ENCODE data around the gene SLC4A11. TPM values are rescaled to one million over a fixed set of nuclear protein-coding genes. Genes with fewer than 3 reads are reported as not detected.
A peak's percentile ranks its signal among the peaks of the same experiment; 100 is the strongest.

Gene SLC4A11
- polyA plus RNA-seq, 1 experiment: 1.2 TPM

DNA sequence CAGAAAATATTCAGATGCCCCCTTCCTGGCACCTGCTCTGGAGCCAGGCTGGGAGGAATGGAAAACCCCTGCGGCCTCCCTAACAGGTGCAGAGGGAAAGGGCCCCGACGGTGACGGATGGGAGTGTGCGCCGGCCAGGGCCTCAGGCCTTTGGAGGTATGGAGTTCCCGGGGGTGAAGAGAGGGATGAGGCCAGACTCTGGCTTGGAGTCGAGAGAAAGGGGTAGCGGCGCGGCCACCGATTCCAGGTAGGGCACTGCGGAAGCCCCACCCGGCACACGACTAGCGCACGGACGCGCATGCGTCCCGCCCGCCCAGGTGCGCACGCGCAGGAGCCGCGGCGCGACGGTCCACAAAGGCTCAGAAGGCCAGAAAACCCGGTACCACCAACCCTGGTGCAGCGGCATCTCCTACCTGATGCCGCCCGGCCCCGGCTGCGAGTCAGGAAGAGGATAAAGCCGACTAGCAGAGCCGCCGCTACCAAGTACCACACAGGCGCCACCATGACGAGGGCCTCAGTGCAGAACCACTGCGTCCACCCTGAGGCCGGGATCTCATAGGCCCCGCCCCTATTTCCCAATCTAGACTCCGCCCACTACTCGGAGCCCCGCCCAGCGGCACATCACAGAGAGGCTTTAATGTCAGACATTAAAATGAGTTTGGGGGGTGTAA is 34.7 kb downstream of the SLC4A11 start, which contains the start of gene DDRGK1:
TSS of gene DDRGK1 (minus strand) at position 559 of the 671 bp plus-strand sequence. CDS start at position 504, 55 bp downstream.
- CTCF ChIA-PET: interaction anchor here (0.6 kb wide), 1 partner anchor 9 kb away, joined by 3 read pairs; no protein-coding TSS in a partner anchor
- DNase-seq (ENCODE audit: low read depth): peak; percentile 30
- H3K4me3 ChIP-seq (ENCODE audit: low read depth, low read length): peak within 1 kb of the TSS; percentile 79
- H3K36me3 ChIP-seq (ENCODE audit: control insufficient read depth, insufficient read depth, low read length): peaks cover 9% of the 10 kb centered on the region
- TF ChIP-seq, protein P1, sequence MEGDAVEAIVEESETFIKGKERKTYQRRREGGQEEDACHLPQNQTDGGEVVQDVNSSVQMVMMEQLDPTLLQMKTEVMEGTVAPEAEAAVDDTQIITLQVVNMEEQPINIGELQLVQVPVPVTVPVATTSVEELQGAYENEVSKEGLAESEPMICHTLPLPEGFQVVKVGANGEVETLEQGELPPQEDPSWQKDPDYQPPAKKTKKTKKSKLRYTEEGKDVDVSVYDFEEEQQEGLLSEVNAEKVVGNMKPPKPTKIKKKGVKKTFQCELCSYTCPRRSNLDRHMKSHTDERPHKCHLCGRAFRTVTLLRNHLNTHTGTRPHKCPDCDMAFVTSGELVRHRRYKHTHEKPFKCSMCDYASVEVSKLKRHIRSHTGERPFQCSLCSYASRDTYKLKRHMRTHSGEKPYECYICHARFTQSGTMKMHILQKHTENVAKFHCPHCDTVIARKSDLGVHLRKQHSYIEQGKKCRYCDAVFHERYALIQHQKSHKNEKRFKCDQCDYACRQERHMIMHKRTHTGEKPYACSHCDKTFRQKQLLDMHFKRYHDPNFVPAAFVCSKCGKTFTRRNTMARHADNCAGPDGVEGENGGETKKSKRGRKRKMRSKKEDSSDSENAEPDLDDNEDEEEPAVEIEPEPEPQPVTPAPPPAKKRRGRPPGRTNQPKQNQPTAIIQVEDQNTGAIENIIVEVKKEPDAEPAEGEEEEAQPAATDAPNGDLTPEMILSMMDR (IDR thresholded peaks at IDR 0.05; ENCODE audit: insufficient read depth, low read depth, low read length): no peak
- no peaks in the 10 kb centered on the region for H3K27me3 ChIP-seq (ENCODE audit: control insufficient read depth, insufficient read depth, low read length)
- POLR2A ChIA-PET: no interaction called here

DNA sequence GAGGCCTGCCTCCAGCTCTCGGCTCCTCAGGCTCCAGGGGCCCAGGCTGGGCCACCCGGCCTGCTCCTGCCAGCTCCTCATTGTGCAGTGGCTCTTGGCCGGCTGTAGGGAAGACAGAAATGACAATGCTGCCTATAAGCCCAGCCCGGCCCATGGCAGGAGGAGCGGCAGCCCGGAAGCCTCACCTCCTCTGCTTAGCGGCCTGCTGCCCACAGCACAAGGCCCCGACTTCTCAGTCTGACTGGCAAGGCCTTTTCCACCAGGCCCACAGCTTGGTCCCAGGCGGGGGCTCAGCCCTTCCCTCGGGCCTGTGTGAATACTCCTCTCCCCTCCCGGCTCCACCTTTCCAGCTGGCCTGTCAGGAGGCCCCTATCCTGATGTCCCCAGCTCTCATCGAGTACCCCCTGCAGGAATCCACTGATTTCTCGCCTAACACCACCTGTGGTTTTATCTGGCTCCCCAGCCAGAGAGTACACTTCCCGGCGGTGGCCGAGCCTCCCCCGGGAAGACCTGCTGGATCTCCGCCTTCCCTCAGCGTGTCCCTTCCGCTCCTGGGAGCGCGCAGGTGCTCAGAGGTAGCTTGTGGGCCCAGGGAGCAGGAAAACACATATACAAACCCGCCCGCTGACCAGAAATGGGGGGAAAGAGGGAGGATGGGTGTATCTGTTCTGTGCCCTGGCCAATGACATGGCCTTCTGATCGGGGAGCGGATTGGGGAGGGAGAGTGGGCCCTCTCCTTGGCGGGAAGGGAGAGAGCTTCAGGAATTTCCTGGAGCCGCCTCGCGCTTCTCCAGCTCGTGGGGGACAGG is 35.5 kb downstream of the SLC4A11 start:
- ChIA-PET CTCF (interaction anchor here (0.6 kb wide), 1 partner anchor 8 kb away, joined by 3 read pairs; no protein-coding TSS in a partner anchor), POLR2A (no interaction called here)
- TF ChIP-seq, protein P1 (IDR thresholded peaks at IDR 0.05; ENCODE audit: insufficient read depth, low read depth, low read length): no peak
- peaks cover 10% of the 10 kb centered on the region for H3K36me3 ChIP-seq (ENCODE audit: control insufficient read depth, insufficient read depth, low read length)
- H3K4me3 ChIP-seq (ENCODE audit: low read depth, low read length): peak overlapping the region; percentile 79
- no peak for DNase-seq (ENCODE audit: low read depth)
- H3K27me3 ChIP-seq (ENCODE audit: control insufficient read depth, insufficient read depth, low read length): no peaks in the 10 kb centered on the region

- peak overlapping the region; percentile 79 for H3K4me3 ChIP-seq (ENCODE audit: low read depth, low read length)
- CTCF ChIA-PET: no interaction called here
Observed at GRCh38 chr20:3202965-3203314, 36.0 kb downstream of the SLC4A11 start.

DNA sequence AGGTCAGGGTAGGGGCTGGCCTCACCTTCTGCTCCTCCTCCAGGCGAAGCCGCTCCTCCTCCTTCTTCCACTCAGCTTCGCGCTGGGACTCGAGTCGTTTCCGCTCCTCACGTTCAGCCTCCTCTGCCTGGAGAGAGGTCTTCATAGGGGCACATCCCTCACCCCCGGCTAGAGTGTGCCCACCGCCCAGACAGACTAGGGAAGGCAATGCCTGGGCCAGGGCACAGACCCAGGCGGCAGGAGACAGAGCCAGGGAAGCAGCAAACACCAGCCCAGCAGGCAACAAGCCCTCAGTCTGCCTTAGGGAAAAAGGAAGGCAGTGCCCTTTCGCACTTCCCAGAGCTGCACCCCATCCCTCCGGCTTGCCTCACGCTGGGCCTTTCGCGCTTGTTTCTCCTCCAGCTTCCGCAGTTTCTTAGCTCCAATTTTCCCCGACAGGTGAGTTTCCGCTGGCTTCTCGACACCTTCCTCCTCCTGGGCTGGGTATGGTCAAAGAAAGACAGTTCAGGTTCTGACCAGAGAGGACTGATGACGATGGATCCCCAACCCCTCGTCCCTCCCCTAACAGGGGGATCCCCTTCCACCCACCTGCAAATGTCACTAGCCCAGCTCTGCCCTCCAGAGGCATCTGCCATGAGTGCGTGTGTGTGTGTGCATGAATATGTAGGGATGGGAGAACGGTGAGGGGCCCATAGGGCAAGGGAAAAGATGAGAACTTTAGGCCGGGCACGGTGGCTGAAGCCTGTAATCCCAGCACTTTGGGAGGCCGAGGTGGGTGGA is 38.8 kb downstream of the SLC4A11 start:
- Histone ChIP-seq H3K27me3 (ENCODE audit: control insufficient read depth, insufficient read depth, low read length) (no peaks in the 10 kb centered on the region), H3K4me3 (ENCODE audit: low read depth, low read length) (no peak overlapping the region), H3K36me3 (ENCODE audit: control insufficient read depth, insufficient read depth, low read length) (peaks cover 16% of the 10 kb centered on the region)
- no peak for DNase-seq (ENCODE audit: low read depth)
- CTCF ChIA-PET: no interaction called here
- TF ChIP-seq, protein P1 (IDR thresholded peaks at IDR 0.05; ENCODE audit: insufficient read depth, low read depth, low read length): no peak
- POLR2A ChIA-PET: no interaction called here

More at GRCh38 chr20:3202965-3203314, 36.0 kb downstream of the SLC4A11 start:
- Histone ChIP-seq H3K27me3 (ENCODE audit: control insufficient read depth, insufficient read depth, low read length) (no peaks in the 10 kb centered on the region), H3K36me3 (ENCODE audit: control insufficient read depth, insufficient read depth, low read length) (peaks cover 10% of the 10 kb centered on the region)
- DNase-seq (ENCODE audit: low read depth): no peak
- POLR2A ChIA-PET: no interaction called here
- TF ChIP-seq, protein P1 (IDR thresholded peaks at IDR 0.05; ENCODE audit: insufficient read depth, low read depth, low read length): no peak

DNA sequence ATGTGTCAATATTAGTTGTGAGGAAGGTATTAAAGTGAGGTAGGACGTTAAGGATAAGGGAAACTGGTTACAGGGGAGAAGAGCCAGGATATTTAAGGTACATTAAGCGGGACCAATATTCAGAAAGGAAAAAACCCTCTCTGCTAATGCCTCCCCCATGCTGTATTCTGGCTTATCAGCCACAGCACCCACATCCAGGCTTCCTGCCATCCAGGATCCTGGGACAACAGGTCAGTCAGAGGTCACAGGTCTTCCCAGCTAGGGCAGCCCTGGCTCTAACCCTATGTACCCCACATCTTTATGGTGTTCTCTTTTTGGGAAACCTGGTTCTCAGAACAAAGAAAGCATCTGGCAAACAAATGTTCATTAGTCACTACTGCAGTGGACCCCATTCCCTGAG is 39.8 kb downstream of the SLC4A11 start:
- Histone ChIP-seq H3K4me3 (ENCODE audit: low read depth, low read length) (no peak overlapping the region), H3K27me3 (ENCODE audit: control insufficient read depth, insufficient read depth, low read length) (no peaks in the 10 kb centered on the region), H3K36me3 (ENCODE audit: control insufficient read depth, insufficient read depth, low read length) (peaks cover 24% of the 10 kb centered on the region)
- ChIA-PET POLR2A (no interaction called here), CTCF (no interaction called here)
- TF ChIP-seq, protein P1 (IDR thresholded peaks at IDR 0.05; ENCODE audit: insufficient read depth, low read depth, low read length): no peak
- DNase-seq (ENCODE audit: low read depth): no peak

All from BJ (cell line).